ENCODE data around the gene TSHZ2.
"Not testable (repeated sequence)": the region's sequence is repeated elsewhere in the genome, so short reads cannot be mapped to it uniquely, and the experiment has no call there.

The TSHZ2 gene

DNA sequence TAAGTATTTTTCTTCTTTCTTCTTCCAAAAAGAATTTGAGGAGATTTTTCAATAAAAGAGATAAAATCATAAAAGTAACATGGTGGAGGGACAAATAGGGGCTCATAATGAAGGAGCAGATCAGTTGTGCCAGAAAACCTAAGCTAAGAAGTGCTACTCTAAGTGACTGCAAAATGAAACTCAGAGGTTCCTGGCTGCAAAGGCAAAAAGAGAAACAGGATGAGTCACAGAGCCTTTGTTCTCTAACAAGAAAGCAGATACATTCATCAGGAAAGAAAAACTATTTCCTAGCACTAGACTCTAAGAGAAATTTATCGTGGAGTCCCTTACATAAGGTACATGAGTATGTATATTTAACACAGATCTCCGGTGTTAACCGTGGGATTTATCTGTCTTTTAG, 49.8 kb downstream of the TSHZ2 start:
- Mint-ChIP-seq H3K4me1 (no peaks in the 10 kb centered on the region), H3K4me3 (no peak overlapping the region), H3K36me3 (no peaks in the 10 kb centered on the region), H3K27ac (no peak overlapping the region), H3K9me3 (no peaks in the 10 kb centered on the region)
- ATAC-seq (peak; percentile 58), DNase-seq (ENCODE audit: low spot score in 2 of 2) (no peak)

DNA sequence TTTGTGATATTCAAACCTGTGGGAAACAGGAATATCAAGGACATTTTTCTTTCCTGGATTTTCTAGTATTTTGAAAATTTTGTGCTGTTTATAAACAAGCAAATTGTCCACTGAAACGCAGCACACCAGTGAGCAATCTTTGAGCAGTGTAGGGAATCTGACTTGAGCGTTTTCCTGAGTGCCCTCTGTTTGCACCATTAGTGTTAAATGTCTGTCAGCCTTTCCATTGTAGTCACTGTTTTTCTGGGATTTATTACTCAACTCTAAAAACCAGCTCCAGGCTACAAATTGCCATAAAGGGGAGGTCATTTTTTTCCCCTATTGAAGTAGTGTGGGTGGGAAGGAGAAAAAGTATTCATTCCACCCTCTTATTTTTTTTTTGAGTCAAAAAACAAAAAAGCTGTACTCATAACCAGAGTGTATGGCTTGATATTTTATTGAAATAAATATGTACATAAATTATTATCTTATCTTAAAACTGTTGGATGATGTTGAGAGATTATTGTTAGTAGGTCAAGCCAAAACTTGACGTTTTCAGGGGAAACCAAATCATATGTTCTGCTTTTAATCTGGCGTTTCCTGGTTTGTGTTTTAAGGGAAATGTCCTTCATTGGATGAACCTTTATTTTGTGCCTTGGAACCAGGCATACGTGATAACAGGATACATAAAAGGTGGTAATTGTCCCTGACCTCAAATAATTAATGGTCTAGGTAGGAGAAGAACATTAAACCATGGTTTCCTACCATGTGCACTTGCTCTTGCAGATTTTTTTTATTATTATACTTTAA, 51.8 kb downstream of the TSHZ2 start:
- no peak overlapping the region for H3K4me3 Mint-ChIP-seq
- no peaks in the 10 kb centered on the region for H3K4me1 Mint-ChIP-seq
- ATAC-seq: no peak
- H3K36me3 Mint-ChIP-seq: no peaks in the 10 kb centered on the region
- no peaks in the 10 kb centered on the region for H3K9me3 Mint-ChIP-seq
- DNase-seq (ENCODE audit: low spot score in 2 of 2): no peak
- no peak overlapping the region for H3K27ac Mint-ChIP-seq

DNA sequence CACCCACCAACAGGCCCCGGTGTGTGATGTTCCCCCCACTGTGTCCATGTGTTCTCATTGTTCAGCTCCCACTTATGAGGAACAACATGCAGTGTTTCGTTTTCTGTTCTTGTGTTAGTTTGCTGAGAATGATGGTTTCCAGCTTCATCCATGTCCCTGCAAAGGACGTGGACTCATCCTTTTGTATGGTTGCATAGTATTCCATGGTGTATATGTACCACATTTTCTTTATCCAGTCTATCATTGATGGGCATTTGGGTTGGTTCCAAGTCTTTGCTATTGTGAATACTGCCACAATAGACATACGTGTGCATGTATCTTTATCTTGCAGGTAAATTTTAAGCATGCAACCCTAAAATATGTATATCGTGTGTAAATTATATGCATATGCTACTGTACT, 52.5 kb downstream of the TSHZ2 start:
- H3K4me3 Mint-ChIP-seq; DNase-seq (ENCODE audit: low spot score in 2 of 2); H3K36me3 Mint-ChIP-seq; H3K4me1 Mint-ChIP-seq; ATAC-seq; H3K9me3 Mint-ChIP-seq; H3K27ac Mint-ChIP-seq: not testable (repeated sequence)

DNA sequence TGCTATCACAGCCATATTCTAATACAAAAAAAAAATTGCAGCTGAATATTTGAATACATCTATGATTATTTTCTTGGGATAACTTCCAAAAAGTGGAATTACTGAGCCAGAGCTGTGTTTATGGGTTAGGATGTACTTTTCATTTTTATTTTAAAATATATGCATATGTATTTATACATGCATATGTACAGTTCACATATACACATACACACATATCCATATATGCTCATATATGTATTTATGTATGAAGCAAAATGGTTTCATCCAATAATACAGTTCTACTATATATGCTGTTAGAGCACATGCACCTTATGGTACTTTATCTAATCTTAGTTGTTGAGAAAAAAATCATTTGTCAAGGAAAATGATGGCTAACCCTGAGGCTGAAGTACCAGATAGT, 54.9 kb downstream of the TSHZ2 start:
- ATAC-seq (no peak), DNase-seq (ENCODE audit: low spot score in 2 of 2) (no peak)
- H3K9me3 Mint-ChIP-seq: no peaks in the 10 kb centered on the region
- H3K4me3 Mint-ChIP-seq: no peak overlapping the region
- no peak overlapping the region for H3K27ac Mint-ChIP-seq
- no peaks in the 10 kb centered on the region for H3K4me1 Mint-ChIP-seq
- no peaks in the 10 kb centered on the region for H3K36me3 Mint-ChIP-seq

DNA sequence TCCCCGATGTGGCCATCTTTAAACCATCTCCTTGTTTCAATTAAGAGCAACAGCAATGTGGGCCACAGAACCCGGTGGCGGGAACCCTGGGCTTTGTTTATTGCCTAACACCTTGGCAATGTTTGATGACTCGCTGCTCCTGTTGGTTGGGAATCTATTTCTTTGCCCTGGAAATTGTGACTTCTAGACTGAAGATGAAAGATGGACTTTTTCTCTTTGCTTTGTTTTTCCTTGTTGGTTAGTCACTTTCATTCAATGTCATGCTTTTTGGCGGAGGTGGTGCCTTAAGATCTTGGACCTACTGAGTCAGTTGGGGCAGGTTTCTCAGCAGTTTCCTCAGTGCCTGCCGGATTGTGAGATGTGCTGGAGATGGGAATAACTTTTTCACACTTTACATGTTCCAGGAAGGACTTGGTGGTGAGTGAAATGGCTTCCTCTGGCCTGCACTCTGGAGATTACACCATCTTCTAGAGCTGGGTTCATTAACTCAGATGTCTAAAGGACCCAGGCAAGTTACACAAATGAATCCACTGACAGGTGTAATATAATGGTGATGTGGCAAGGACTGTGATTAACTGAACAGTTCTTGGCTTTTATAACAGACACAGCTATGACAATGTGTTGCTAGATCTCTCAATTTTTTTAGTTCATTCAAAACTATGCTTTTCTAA, 56.3 kb downstream of the TSHZ2 start:
- no peak for DNase-seq (ENCODE audit: low spot score in 2 of 2)
- no peaks in the 10 kb centered on the region for H3K36me3 Mint-ChIP-seq
- H3K27ac Mint-ChIP-seq: no peak overlapping the region
- H3K9me3 Mint-ChIP-seq: no peaks in the 10 kb centered on the region
- H3K4me1 Mint-ChIP-seq: no peaks in the 10 kb centered on the region
- H3K4me3 Mint-ChIP-seq: no peak overlapping the region
- no peak for ATAC-seq

DNA sequence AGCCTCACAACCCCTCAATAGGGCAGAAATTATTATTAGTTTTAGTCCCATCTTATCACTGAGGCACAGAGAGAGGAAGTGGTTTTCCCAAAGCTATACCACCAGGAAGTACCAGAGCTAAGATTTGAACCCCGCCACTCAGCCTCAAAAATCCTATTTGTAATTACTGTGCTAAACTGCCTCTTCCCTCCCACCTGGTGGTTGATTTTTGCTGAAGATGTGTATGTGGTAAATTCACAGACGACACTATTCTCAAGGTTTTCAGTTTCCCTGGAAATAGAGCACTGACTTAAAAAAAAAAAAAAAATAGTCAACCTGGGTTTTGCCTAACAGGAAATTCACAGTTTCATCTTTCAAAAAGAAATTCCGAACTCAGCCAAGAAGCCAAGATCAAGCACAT, 57.9 kb downstream of the TSHZ2 start:
- DNase-seq (ENCODE audit: low spot score in 2 of 2) (no peak), ATAC-seq (no peak)
- H3K36me3 Mint-ChIP-seq: no peaks in the 10 kb centered on the region
- no peak overlapping the region for H3K27ac Mint-ChIP-seq
- H3K4me1 Mint-ChIP-seq: no peaks in the 10 kb centered on the region
- no peaks in the 10 kb centered on the region for H3K9me3 Mint-ChIP-seq
- no peak overlapping the region for H3K4me3 Mint-ChIP-seq

DNA sequence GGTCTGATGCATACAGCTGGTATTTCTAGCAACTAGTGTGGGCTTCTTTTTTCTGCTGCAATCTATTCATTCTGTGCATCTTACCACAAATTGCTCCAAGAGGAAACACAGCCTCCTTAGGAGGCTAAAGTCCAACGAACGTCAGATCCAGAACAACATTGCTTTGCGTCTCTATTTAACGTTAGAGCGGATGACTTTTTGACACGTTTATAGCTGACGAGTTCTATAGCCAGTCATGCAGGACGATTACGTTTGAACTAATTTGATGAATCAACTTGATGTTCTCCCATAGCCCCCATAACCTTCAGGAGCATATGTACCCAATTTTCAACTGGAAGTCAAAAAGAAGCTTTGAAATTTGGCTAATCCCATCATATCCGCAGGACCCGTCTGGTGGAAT, 59.9 kb downstream of the TSHZ2 start:
- Mint-ChIP-seq H3K4me3 (no peak overlapping the region), H3K27ac (no peak overlapping the region), H3K4me1 (no peaks in the 10 kb centered on the region), H3K36me3 (no peaks in the 10 kb centered on the region), H3K9me3 (no peaks in the 10 kb centered on the region)
- ATAC-seq: no peak
- DNase-seq (ENCODE audit: low spot score in 2 of 2): no peak

DNA sequence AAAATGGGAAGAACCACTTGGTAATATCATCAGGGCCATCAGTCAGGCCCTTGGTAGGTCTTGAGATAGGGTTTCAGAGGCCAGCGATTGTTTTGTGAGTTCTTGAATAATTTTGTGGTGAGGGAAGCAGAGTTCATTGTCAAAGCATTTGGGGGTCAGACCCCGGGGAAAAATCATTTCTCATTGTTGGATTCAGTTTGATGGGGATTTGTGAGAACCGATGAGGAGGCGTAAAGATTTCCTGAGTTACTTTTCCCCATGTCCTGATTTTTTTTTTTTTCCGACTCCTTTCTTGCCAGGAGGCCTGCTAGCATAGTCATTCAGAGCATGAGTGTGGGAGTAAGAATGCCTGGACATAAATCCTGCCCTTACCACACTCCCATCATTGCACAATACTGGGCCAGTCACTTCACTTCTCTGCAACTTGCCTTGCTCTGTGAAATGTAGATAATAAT, 60.3 kb downstream of the TSHZ2 start:
- Mint-ChIP-seq H3K4me3 (no peak overlapping the region), H3K36me3 (no peaks in the 10 kb centered on the region), H3K4me1 (no peaks in the 10 kb centered on the region), H3K9me3 (no peaks in the 10 kb centered on the region), H3K27ac (no peak overlapping the region)
- DNase-seq (ENCODE audit: low spot score in 2 of 2) (no peak), ATAC-seq (no peak)

DNA sequence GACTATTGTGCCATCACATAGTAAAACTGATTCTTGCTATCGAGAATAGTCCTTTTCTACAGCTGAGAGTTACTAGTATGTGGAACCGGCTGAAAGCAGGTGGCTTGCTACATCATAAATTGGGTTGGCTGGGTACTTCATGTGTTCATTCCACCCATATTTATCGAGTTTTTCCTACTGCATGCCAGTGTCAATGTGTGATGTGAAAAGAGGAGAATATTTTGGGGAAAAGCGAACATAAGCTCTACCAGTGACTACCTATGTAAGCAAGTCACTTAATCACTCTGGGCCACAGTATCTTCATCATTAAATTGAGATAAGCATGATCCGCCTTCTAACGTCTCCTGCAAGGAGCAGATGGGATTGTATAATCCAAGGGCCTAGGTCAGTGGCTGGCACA, 61.0 kb downstream of the TSHZ2 start:
- Mint-ChIP-seq H3K36me3 (no peaks in the 10 kb centered on the region), H3K4me3 (no peak overlapping the region), H3K4me1 (no peaks in the 10 kb centered on the region), H3K27ac (no peak overlapping the region), H3K9me3 (no peaks in the 10 kb centered on the region)
- DNase-seq (ENCODE audit: low spot score in 2 of 2): no peak
- no peak for ATAC-seq

DNA sequence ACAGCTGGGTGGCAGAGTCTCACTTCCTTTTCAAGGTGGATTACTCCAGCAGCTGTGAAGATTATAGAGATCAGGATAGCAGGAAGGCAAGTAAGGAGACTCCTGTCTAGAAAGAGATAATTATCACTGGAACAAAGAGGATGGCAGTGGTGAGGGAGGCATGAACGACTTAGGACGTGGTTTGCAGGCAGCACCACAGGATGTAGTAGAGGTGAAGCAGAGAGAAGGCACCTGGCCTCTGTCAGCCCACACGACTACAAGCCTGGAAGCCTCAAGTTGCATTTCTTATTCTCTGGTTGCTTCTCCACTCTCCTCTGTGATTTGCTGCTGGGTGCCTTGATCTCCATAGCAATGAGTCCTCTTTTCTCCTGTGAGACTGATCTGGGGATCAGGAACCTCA, 62.7 kb downstream of the TSHZ2 start:
- H3K4me1 Mint-ChIP-seq: no peaks in the 10 kb centered on the region
- no peaks in the 10 kb centered on the region for H3K36me3 Mint-ChIP-seq
- DNase-seq (ENCODE audit: low spot score in 2 of 2) (no peak), ATAC-seq (no peak)
- no peak overlapping the region for H3K4me3 Mint-ChIP-seq
- H3K27ac Mint-ChIP-seq: no peak overlapping the region
- H3K9me3 Mint-ChIP-seq: no peaks in the 10 kb centered on the region

DNA sequence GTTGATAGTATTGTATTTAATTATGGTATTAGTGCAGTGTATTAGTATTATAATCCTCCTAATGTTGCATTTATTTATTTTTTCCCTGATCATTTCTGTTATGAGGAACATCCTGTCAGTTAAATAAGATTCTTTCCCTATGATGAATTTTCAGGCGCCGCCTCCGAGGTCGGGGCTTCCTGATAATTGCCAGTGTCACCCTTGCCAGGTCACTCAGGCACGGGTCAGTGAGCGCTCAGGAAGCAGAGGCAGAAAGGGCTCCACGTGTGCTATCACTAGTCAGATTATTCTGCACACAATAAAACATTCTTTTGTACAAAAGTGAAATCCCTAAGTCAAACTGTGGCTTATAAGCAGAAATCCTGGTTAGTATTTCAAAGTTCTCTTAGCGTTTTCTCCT, 64.8 kb downstream of the TSHZ2 start:
- Mint-ChIP-seq H3K4me1 (no peaks in the 10 kb centered on the region), H3K4me3 (no peak overlapping the region), H3K36me3 (no peaks in the 10 kb centered on the region), H3K27ac (no peak overlapping the region), H3K9me3 (no peaks in the 10 kb centered on the region)
- no peak for ATAC-seq
- DNase-seq (ENCODE audit: low spot score in 2 of 2): no peak

DNA sequence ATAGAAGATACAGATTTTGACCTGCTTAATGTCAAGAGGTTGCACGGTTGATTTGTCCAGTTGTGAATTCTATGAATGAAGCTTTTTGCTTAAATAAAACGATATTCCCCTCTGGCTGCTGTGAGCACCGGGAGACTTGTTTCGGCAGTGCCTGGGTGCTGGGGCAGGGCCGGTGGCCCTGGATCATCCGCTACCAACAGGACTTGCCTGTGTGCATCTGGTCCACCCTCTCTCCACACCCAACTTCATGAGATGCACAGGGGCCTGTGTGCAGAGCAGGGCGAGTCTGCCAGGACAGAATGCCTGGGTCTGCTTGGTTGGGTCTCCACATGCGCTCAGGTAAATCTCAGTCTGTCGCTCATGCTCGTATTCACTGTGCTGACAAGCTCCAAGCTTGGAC, 65.5 kb downstream of the TSHZ2 start:
- no peak for ATAC-seq
- no peaks in the 10 kb centered on the region for H3K4me1 Mint-ChIP-seq
- H3K27ac Mint-ChIP-seq: no peak overlapping the region
- no peaks in the 10 kb centered on the region for H3K9me3 Mint-ChIP-seq
- no peak overlapping the region for H3K4me3 Mint-ChIP-seq
- DNase-seq (ENCODE audit: low spot score in 2 of 2): no peak
- no peaks in the 10 kb centered on the region for H3K36me3 Mint-ChIP-seq

DNA sequence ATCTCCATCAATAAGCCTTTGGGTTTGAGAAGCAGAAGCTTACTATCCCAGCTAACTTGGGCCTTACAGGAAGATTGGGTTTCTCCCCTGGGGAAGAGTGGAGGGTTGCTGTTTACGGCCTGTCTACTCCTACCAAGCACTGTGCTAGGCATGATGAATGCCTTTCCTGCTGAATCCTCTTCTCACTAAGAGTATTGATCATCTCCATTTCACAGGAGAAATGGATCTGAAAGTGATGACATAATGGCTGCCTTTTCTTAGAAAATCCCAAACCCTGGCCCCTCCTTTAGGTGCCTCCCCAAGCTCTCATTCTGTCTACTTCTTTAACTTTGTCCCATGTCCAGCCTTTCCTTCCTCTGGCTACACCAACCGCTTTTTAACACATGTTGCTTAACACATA, 66.1 kb downstream of the TSHZ2 start:
- no peaks in the 10 kb centered on the region for H3K9me3 Mint-ChIP-seq
- ATAC-seq (no peak), DNase-seq (ENCODE audit: low spot score in 2 of 2) (no peak)
- H3K4me1 Mint-ChIP-seq: no peaks in the 10 kb centered on the region
- H3K27ac Mint-ChIP-seq: no peak overlapping the region
- H3K4me3 Mint-ChIP-seq: no peak overlapping the region
- no peaks in the 10 kb centered on the region for H3K36me3 Mint-ChIP-seq

DNA sequence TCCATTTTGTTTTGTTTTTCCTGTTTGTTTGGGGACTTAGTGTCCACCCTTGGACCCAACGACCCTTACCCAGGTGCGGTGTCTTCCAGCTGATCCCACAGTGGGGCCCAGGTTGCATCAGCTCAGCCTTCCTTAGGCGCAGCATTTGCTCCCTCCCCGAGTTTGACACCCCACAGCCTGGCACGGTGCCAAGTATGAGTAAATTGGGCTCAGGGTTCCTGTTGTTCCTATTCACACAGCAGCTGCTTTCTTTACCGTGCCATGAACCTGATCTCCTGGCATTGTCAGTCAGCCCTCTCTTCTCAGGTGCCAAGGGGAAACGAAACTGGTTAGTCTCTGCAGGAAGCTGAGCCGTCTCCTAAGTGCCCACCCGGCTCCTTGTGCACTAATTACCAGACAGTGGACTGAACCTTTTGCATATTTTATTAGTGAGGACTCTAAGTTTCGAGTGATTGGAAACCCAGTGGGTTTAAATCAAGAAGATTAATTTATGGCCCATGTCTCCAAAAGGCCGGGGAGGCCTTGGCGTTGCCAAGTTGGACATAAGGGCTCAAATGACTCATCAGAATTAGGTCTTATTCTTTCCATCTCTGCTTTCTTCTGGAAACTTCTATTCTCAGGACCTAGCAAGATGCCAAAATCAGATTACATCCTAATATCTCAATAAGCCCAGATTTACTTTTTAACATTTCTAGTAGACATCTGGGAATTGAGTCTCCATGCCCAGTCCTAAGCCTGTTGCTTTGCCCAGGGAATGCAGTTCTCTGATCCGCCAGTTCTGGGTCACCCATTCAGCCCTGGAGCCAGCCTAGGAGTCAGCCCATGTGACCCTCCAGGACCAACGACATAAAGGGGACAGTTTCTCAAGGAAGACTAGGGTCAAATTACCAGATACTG, 68.8 kb downstream of the TSHZ2 start:
- Mint-ChIP-seq H3K4me3 (no peak overlapping the region), H3K4me1 (no peaks in the 10 kb centered on the region), H3K27ac (no peak overlapping the region), H3K9me3 (no peaks in the 10 kb centered on the region), H3K36me3 (no peaks in the 10 kb centered on the region)
- no peak for ATAC-seq
- DNase-seq (ENCODE audit: low spot score in 2 of 2): no peak

DNA sequence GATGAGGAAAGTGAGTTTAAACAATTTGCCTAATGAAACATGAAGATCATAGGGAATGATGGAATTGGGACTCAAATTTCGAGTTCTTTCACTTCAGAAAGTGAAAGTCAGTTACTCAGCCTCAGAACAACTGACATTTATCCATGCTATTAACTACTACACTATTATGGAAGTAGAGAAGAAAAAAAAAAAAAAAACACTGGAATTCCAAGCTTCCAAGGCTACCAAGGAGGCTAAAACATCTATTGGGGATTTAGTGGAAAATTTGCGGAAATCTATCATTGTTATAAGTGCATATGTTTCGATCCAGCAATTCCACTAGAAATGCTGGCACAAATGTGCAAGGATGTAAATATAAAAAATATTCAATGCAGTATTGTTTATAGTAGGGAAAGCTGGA, 70.4 kb downstream of the TSHZ2 start:
- no peak for DNase-seq (ENCODE audit: low spot score in 2 of 2)
- no peaks in the 10 kb centered on the region for H3K9me3 Mint-ChIP-seq
- no peak for ATAC-seq
- H3K4me1 Mint-ChIP-seq: no peaks in the 10 kb centered on the region
- no peaks in the 10 kb centered on the region for H3K36me3 Mint-ChIP-seq
- no peak overlapping the region for H3K4me3 Mint-ChIP-seq
- H3K27ac Mint-ChIP-seq: no peak overlapping the region

DNA sequence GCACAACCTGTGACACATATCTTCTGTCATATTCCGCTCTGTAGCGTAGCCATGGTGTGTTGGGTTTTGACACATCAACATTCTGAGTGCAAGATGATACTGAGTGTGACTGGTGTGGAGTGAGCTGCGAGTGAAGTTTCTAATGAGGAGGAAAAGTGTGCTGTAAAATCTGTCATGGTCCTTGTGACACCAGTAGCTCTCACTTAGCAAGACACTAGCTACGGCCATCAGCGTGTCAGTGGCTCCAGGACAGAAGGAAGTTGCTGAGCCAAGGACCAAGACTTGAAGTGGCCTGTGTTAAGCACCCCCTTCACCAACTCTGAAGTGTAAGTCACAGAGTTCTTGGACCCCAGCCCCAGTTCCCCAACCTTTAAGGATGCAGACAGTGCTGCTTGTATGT, 72.1 kb downstream of the TSHZ2 start:
- no peak overlapping the region for H3K27ac Mint-ChIP-seq
- no peaks in the 10 kb centered on the region for H3K36me3 Mint-ChIP-seq
- peaks cover 2% of the 10 kb centered on the region for H3K9me3 Mint-ChIP-seq
- ATAC-seq: no peak
- no peak for DNase-seq (ENCODE audit: low spot score in 2 of 2)
- no peak overlapping the region for H3K4me3 Mint-ChIP-seq
- no peaks in the 10 kb centered on the region for H3K4me1 Mint-ChIP-seq
